ENCODE results near the gene STX12.
"Not testable (repeated sequence)": the region's sequence is repeated elsewhere in the genome, so short reads cannot be mapped to it uniquely, and the experiment has no call there.

Gene STX12

DNA sequence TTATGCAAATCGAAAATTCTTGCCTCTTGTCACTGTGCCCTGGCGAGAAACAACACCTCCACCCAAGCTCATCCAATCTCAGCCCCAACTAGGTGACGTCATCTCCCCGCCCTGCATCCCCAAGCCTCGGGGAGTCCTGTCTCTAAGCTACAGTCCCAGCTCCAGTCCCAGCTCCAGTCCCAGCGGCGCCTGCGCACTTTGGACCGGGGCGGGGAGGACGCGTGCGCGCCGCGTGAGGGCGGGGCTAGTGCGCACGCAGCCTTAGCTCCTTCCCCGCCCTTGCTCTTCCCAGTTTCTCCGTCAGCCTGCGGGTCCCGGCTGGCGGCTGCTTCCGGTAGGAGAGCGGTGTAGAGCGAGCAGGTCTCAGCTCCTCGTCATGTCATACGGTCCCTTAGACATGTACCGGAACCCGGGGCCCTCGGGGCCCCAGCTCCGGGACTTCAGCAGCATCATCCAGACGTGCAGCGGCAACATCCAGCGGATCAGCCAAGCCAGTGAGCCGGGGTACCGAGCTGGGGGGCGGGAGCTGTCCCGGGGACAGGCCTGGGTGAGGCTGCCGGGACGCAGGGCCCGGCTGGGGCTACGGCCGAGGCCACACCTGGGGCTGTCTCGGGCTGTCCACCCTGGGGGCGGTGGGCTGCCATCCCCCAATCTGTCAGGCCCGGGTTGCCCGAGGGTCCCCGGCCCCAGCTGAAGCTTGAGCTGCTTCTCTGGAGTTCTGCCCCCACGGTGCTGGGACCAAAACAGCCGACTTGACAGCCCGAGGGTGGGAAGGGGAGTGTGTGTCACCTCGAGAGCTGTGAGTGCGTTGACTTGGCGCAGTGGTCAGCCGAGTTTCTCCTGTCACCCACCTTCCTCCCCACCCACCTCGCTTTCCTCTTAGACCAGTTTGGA is at the start of gene STX12:
STX12 (plus strand) TSS at position 288 of the 894 bp plus-strand sequence; CDS start at position 377, 89 bp downstream.
- DNase-seq = peak; percentile 93

- no peak for DNase-seq
Measured at GRCh38 chr1:27724961-27725373, 48.1 kb upstream of the STX12 start.

DNA sequence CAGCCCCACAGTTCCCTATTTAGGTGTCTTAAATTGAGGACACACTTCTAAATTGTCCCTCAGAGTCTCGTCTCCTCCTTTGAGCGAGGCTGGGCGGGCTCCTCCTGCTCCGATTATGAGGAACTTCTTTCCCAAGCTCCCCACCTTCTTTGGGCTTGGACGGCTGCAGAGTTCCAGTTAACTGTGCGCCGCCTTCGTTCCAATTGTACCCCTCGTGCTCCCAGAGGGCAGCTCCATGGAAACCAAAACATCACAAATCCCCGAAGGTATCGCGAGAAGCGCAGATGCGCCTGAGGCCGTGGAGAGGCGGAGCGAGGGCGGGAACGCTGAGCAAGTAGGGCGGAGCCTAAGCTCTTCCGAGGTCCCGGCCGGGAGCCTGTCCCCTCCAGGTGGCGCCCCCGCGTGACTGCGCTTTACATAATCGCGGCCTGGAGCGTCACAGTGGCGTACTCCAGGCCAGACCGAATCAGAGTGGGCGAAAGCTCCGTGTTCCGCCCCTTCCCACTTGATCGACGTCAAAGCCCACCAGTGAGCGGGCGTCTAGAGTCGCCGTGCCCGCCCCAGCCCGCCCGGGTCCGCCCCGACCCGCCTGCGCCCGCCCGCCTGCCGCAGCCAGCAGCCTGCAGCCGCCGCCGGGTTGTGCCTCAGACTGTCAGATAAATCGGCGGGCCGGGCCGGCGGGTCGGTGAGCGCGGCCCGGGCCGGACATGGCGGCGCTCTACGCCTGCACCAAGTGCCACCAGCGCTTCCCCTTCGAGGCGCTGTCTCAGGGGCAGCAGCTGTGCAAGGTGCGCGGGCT is 47.4 kb upstream of the STX12 start, which contains the start of gene FAM76A:
FAM76A (plus strand) TSS at position 588 of the 799 bp plus-strand sequence; CDS start at position 708, 120 bp downstream.
- DNase-seq = peak; percentile 99

DNA sequence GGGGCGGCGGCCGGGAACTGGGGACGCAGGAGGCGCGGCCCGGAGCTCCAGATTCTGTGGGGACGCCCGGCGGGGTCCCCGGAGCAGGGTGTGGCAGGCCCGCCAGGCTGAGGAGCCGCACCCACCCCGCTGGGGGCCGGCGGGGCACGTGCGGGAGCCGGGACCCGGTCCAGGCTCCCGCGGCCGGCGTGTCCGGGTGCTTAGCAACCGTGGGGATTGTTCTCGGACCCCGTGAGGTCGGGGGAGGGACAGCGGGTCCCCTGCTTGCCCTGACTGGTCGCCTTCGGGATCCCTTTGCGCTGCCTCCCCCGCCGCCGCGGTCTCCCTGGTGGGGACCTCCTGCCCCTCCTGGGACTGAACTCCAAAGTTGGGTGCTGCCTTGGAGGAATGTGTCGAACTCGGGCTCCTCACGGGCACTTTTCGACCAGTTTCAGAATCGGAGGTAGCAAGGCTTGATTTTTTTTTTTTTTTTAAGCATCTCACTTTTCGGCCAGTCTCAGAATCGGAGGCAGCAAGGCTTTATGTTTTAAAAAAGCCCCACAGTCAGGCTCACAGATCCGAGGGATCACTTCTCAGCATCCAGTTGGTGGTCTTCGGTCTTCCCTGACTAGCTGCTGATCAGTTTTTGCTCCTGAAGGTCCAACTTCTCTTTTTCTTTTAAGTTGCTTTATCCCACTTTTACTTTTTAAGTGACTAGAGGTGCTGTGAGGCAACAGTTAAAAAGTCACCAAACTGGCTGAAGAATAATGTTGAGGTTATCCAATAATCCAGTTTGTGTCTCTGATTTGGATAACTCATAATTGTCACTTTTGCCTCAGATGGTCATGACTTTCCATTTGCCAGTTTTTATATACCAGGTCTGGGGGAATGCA is 46.6 kb upstream of the STX12 start:
- peak; percentile 40 for DNase-seq

DNA sequence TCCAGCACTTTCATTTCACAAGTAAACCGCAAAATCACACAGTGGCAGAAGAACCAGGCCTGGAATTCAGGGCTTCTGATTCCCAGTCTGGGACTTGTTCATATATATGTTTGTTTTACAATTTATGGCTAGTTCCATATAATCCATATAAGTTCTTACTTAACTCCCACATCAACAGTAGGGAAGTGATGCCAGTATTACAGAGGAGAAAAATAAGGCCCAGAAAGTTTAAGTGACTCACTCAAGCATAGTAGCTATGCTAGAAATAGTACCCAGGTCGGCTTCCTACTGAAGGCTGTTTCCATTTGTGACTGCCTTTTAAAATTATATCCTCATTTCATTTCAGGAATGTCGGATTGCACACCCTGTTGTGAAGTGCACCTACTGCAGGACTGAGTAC is 45.9 kb upstream of the STX12 start:
- DNase-seq = peak; percentile 61

- DNase-seq = no peak
Measured at GRCh38 chr1:27736252-27736651, 36.8 kb upstream of the STX12 start.

GRCh38 chr1:27741121-27741520 is 31.9 kb upstream of the STX12 start:
- DNase-seq = no peak

- no peak for DNase-seq
Measured at GRCh38 chr1:27744556-27744955, 28.5 kb upstream of the STX12 start.

GRCh38 chr1:27745466-27745865 is 27.6 kb upstream of the STX12 start:
- DNase-seq = no peak

GRCh38 chr1:27752360-27752759 is 20.7 kb upstream of the STX12 start:
- no peak for DNase-seq

GRCh38 chr1:27755286-27755685 is 17.7 kb upstream of the STX12 start:
- DNase-seq = no peak

GRCh38 chr1:27755865-27756264 is 17.2 kb upstream of the STX12 start:
- no peak for DNase-seq

- DNase-seq = no peak
Measured at GRCh38 chr1:27759236-27759635, 13.8 kb upstream of the STX12 start.

DNA sequence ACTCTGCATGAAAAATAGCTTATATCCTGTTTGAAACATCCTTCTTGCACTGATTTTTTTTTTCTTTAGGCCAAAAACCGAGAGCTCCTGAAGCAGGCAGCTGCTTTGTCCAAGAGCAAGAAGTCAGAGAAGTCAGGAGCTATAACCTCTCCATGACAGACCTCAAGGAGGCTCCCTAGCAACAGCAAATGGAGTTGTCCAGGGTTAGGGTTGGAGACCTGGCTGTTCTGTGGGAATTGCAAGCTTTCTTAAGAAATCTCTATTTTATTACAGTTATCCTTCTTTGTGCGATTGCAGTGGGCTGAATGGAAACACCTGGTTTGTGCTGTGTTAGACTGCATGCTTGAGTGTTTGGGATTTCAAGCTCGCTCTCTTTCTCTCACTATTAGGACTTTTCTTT is 12.6 kb upstream of the STX12 start:
- DNase-seq = no peak

DNA sequence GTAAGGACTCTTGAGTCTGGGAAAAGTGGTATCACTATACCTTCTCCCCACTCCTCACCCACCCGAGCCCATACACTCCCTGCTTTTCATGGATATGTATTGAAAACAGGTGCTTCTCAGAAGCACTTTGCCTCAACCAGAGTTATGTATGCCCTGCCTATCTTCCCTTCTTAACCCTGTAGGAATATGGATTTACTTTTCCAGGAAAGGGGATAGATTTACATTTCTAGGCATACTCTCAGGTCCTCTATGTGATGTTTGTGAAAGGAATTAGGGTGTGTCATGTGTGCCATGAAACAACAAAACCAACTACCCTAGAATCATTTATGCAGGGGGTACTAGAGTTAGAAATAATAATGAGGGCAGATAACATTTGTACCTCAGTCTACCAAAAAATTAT is 11.0 kb upstream of the STX12 start:
- DNase-seq = no peak

DNA sequence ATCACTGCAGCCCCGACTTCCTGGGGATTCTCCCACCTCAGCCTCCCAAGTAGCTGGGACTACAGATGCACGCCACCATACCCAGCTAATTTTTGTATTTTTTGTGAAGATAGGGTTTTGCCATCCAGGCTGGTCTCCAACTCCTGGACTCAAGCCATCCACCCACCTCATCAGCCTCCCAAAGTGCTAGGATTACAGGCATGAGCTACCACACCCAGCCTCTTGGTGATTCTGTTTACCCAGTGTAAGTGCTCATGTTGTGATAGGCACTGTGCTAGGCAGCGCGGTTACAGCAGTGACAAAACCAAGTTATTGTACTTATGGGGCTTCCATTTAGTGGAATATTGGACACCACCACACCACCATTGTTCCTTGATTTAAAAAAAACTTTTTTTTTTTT is 9.7 kb upstream of the STX12 start:
- DNase-seq = no peak

- DNase-seq = no peak
Measured at GRCh38 chr1:27770293-27770830, 2.7 kb upstream of the STX12 start.

- DNase-seq = no peak
Measured at GRCh38 chr1:27772036-27772931, 735 bp upstream of the STX12 start.

GRCh38 chr1:27773826-27774445 is 917 bp downstream of the STX12 start:
- DNase-seq = peak; percentile 62

DNA sequence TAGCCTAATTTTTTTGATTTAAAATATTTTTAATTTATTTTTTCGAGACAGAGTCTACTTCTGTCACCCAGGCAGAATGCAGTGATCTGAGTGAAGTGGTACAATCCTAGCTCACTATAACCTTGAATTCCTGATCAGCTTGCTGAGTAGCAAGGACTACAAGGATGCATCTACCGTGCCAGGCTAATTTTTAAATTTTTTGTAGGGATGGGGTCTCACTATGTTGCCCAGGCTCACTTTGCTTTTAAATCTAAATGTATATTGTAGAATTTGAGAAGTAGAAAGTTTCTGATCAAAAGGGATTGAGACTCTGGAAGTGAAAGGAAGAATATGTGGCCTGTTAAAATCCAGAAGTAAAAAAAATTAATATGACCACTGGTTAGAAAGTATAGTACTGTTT is 1.6 kb downstream of the STX12 start:
- DNase-seq = no peak

DNA sequence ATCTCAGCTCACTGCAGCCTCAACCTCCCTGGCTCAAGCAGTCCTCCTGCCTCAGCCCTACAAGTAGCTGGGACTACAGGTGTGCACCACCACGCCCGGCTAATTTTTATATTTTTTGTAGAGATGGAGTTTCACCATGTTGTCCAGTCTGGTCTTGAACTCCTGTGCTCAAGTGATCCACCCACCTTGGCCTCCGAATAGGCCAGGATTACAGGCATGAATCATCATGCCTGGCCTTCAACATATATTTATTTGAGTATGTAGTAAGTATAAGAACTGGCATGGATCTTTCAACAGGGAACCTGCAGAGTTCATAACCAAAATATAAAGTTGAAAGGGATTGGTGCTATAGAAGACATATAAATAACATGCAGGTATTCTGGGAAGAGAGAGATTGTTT is 2.3 kb downstream of the STX12 start:
- DNase-seq = not testable (repeated sequence)

Data from MV-4-11 (cell line).